HG03097 (cell line): ENCODE results near the gene UCK2.

Experiments
- ATAC-seq: cut with Tn5 transposase; IDR thresholded peaks from one replicate; pipeline ENCODE4 v1.9.1; 2021; ENCODE audit not compliant: unreplicated experiment, low FRiP score

Gene UCK2

GRCh38 chr1:165877411-165877810 lies 50.0 kb downstream of the UCK2 start:
- ATAC-seq = no peak

GRCh38 chr1:165877940-165878556 lies 50.6 kb downstream of the UCK2 start:
- peak; percentile 60 for ATAC-seq

- no peak for ATAC-seq
These were observed 52.5 kb downstream of the UCK2 start for GRCh38 chr1:165879946-165880345.

GRCh38 chr1:165880993-165881392 lies 53.6 kb downstream of the UCK2 start:
- no peak for ATAC-seq

- ATAC-seq = peak; percentile 34
These were observed 54.9 kb downstream of the UCK2 start for GRCh38 chr1:165882168-165882837.

GRCh38 chr1:165883056-165883455 lies 55.6 kb downstream of the UCK2 start:
- ATAC-seq = no peak

- no peak for ATAC-seq
These were observed 56.7 kb downstream of the UCK2 start for GRCh38 chr1:165884009-165884689.

GRCh38 chr1:165884690-165885304 lies 57.4 kb downstream of the UCK2 start:
- no peak for ATAC-seq

- no peak for ATAC-seq
These were observed 57.9 kb downstream of the UCK2 start for GRCh38 chr1:165885305-165885694.

GRCh38 chr1:165886193-165886592 lies 58.8 kb downstream of the UCK2 start:
- no peak for ATAC-seq

GRCh38 chr1:165886983-165887382 lies 59.6 kb downstream of the UCK2 start:
- no peak for ATAC-seq

GRCh38 chr1:165887877-165888551 lies 60.6 kb downstream of the UCK2 start:
- no peak for ATAC-seq

- ATAC-seq = no peak
These were observed 61.1 kb downstream of the UCK2 start for GRCh38 chr1:165888552-165888920.

GRCh38 chr1:165890684-165891083 lies 63.3 kb downstream of the UCK2 start:
- ATAC-seq = no peak

- no peak for ATAC-seq
These were observed 63.9 kb downstream of the UCK2 start for GRCh38 chr1:165891111-165891860.

- ATAC-seq = no peak
These were observed 65.5 kb downstream of the UCK2 start for GRCh38 chr1:165892935-165893334.

- no peak for ATAC-seq
These were observed 66.1 kb downstream of the UCK2 start for GRCh38 chr1:165893507-165893906.

GRCh38 chr1:165894591-165894990 lies 67.2 kb downstream of the UCK2 start:
- ATAC-seq = no peak

GRCh38 chr1:165895451-165895871 lies 68.0 kb downstream of the UCK2 start:
- no peak for ATAC-seq

GRCh38 chr1:165896277-165896676 lies 68.9 kb downstream of the UCK2 start:
- ATAC-seq = no peak
